Measurements from ENCODE around the gene CCT8. TPM values are rescaled to one million over a fixed set of nuclear protein-coding genes. Genes with fewer than 3 reads are reported as not detected.

Gene CCT8
- total RNA-seq, 1 donor: 172 TPM

DNA sequence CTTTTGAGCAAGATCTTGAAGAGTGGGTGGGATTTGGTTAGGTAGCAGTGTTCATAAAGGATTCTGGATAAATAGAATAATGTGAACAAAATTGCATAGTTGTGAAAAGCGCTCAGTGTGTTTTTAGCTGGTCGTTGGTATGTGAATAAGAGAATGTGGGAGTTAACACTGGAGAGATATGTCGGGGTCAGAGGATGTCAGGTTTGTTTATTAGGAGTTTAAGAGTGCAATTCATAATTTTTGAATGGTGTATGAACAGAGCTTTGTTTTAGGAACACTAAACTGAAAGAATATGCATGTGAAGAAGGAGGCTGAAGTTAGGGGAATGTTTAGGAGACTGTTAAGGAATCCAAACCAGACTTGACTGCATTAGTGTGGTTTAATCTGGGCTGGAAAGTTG lies 39.6 kb downstream of the CCT8 start:
- no peak for DNase-seq (ENCODE audit: low read depth)
- TF ChIP-seq, protein P1, sequence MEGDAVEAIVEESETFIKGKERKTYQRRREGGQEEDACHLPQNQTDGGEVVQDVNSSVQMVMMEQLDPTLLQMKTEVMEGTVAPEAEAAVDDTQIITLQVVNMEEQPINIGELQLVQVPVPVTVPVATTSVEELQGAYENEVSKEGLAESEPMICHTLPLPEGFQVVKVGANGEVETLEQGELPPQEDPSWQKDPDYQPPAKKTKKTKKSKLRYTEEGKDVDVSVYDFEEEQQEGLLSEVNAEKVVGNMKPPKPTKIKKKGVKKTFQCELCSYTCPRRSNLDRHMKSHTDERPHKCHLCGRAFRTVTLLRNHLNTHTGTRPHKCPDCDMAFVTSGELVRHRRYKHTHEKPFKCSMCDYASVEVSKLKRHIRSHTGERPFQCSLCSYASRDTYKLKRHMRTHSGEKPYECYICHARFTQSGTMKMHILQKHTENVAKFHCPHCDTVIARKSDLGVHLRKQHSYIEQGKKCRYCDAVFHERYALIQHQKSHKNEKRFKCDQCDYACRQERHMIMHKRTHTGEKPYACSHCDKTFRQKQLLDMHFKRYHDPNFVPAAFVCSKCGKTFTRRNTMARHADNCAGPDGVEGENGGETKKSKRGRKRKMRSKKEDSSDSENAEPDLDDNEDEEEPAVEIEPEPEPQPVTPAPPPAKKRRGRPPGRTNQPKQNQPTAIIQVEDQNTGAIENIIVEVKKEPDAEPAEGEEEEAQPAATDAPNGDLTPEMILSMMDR (IDR thresholded peaks at IDR 0.05; ENCODE audit: insufficient read depth, low read length): no peak
- no peak overlapping the region for H3K4me3 ChIP-seq (ENCODE audit: low read depth, low read length)

DNA sequence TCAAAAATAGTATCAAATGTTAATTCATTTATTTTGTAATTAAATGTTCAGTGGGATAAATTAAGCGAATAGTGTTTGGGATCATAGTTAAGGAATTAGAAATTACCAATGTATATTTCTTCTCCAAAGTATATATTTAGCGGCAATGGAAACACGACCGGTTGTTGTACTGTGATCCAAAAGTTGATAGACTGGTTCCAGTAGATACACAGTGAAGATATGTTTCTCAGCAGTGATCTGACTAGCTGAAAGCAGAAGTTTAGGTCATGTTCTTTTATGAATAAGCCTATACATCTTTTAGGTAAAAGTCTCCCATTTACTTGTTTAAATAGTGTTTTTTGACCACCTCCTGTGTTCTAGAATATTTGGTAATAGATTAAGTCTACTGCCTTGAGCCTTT lies 40.1 kb downstream of the CCT8 start:
- no peak overlapping the region for H3K4me3 ChIP-seq (ENCODE audit: low read depth, low read length)
- TF ChIP-seq, protein P1 (IDR thresholded peaks at IDR 0.05; ENCODE audit: insufficient read depth, low read length): no peak
- no peak for DNase-seq (ENCODE audit: low read depth)

DNA sequence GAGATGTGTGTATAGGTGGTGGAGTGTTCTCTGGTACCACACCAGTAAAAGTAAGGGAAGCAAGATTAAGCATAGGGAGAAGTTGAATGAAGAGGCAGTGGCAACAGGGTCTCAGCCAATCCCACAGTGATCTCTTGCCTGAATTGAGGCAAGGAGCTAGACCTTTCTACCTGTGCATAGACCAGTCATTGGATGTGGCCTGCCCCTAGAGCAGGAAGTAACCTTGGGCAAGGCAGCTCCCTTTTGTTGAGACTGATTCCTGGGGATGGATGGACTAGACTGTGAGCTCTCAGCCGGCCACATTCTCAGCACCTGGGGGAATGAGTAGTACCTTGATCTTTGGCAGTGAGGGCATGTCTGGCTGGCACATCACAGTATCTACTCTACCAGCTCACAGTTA lies 42.5 kb downstream of the CCT8 start:
- H3K4me3 ChIP-seq (ENCODE audit: low read depth, low read length): no peak overlapping the region
- TF ChIP-seq, protein P1 (IDR thresholded peaks at IDR 0.05; ENCODE audit: insufficient read depth, low read length): no peak
- no peak for DNase-seq (ENCODE audit: low read depth)

DNA sequence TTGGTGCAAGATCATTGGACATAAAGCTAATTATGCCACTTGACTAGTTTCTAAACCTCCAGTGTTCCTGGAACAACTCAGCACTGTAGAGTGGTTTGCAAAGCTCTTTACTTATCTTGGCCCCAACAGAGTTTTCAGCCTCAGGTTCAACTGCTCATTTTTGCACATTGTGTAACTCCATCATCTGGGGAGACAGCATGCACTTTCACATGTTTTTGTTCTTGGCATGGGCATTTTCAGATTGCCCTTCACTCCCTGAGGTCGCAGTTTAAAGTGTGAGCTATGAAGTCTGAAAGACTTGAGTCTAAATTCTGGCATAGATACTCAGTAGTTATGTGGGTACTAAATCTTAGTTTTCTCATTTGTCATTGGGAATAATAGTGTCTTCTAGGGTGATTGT lies 43.9 kb downstream of the CCT8 start:
- DNase-seq (ENCODE audit: low read depth): no peak

DNA sequence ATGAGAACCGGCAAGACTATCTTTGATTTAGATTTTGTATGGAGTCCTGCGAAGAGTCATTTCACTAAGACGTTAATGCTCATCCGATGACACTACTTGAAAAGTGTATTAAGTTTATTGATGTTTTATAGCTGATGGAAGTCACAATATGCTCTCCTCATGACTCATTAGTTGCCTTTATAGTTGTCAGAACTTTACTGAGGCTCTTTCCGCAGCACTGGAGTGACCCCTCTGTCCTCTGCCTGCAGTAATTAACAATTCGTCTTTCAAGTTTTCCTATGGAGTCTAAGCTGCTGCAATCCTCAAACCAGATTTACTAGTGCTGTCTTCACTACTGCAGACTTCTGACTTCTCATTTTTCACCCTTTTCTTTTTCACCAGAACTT lies 48.1 kb downstream of the CCT8 start:
- DNase-seq (ENCODE audit: low read depth): no peak
- TF ChIP-seq, protein P1 (IDR thresholded peaks at IDR 0.05; ENCODE audit: insufficient read depth, low read length): no peak
- H3K4me3 ChIP-seq (ENCODE audit: low read depth, low read length): peak overlapping the region; percentile 99

More for the DNA sequence above, 43.9 kb downstream of the CCT8 start:
- no peak overlapping the region for H3K4me3 ChIP-seq (ENCODE audit: low read depth, low read length)
- TF ChIP-seq, protein P1 (IDR thresholded peaks at IDR 0.05; ENCODE audit: insufficient read depth, low read length): no peak

DNA sequence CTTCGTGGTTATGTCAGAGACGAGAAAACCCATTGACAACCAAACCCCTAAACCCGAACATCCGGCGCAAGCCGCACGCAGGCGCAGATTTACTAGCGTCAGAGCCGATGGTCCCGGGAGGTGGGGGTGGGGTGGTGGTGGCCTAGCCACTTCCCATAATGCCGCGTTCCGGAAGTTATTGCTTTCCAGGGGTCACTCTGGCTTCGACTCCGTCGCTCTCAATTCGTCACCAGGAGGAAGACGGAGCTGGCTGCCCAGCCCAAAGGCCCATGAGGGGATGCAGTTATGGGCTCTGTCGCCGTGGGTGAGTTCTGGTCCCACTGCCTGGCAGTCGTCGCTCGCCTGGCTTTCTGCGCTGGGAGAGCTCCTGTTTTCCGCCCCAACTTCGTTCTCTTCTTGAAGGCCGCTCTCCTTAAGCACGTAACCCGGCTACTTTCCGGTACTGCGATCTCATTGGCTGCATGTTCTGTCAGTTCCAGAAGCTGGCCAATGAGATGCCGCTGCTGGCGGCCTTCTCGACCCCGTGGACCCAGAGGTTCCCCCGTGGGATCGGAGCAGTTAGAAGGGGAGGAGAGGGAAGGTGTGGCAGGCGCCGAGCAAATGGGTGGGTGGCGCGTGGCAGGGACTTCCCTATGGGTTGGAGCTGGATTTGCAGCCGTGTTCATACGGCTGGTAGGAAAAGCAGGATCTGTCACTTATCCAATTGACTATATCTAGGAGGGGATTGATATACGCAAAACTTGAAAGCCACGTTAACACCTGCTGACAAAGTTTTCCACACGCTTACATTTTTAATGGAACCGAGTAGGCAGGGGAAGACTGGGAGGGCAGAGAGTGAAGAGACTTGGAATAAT lies 48.7 kb downstream of the CCT8 start, which contains the start of gene USP16:
TSS of gene USP16 (plus strand) at position 195 of the 854 bp plus-strand sequence. CDS start 3,246 bp downstream, outside the sequence.
- H3K4me3 ChIP-seq (ENCODE audit: low read depth, low read length): peak within 1 kb of the TSS; percentile 99
- DNase-seq (ENCODE audit: low read depth): peak; percentile 100
- TF ChIP-seq, protein P1 (IDR thresholded peaks at IDR 0.05; ENCODE audit: insufficient read depth, low read length): peak; percentile 32
